HUES48 (cell line): ENCODE measurements around the gene DUS2.
"Not testable (repeated sequence)": the region's sequence is repeated elsewhere in the genome, so short reads cannot be mapped to it uniquely, and the experiment has no call there.

Source experiments
- H3K27ac ChIP-seq: one replicate; pipeline ENCODE4 v1.7.0; 2013; ENCODE audit warnings: low read depth, low read length, inconsistent platforms
- H3K27me3 ChIP-seq: 2 replicates; pipeline ENCODE4 v1.6.1; 2013; ENCODE audit warnings: mild to moderate bottlenecking, low read length; ENCODE audit not compliant: control insufficient read depth, insufficient read depth
- H3K36me3 ChIP-seq: 2 replicates; pipeline ENCODE4 v1.6.1; 2013; ENCODE audit warnings: low read length; ENCODE audit not compliant: control insufficient read depth, insufficient read depth
- H3K4me1 ChIP-seq: 2 replicates; pipeline ENCODE4 v1.6.1; 2013; ENCODE audit warnings: mild to moderate bottlenecking, low read length; ENCODE audit not compliant: control insufficient read depth, insufficient read depth
- H3K4me3 ChIP-seq: 2 replicates; pipeline ENCODE4 v1.5.1; 2013; ENCODE audit warnings: mild to moderate bottlenecking, low read depth, low read length
- H3K9ac ChIP-seq: 2 replicates; pipeline ENCODE4 v1.6.1; 2013; ENCODE audit warnings: mild to moderate bottlenecking, low read depth, low read length, moderate library complexity
- H3K9me3 ChIP-seq: 2 replicates; pipeline ENCODE4 v1.6.1; 2013; ENCODE audit warnings: low read length; ENCODE audit not compliant: control insufficient read depth, insufficient read depth

The DUS2 gene

GRCh38 chr16:68087688-68088087, 64.6 kb downstream of the DUS2 start:
- no peaks in the 10 kb centered on the region for H3K9me3 ChIP-seq
- H3K27ac ChIP-seq = no peak overlapping the region
- no peaks in the 10 kb centered on the region for H3K27me3 ChIP-seq
- H3K9ac ChIP-seq = no peak overlapping the region
- peaks cover 13% of the 10 kb centered on the region; the same call in 1 of the 2 replicates for H3K4me1 ChIP-seq
- H3K4me3 ChIP-seq = no peak overlapping the region
- no peaks in the 10 kb centered on the region for H3K36me3 ChIP-seq

GRCh38 chr16:68088130-68088972, 65.3 kb downstream of the DUS2 start:
- Histone ChIP-seq H3K27me3 (no peaks in the 10 kb centered on the region), H3K9ac (no peak overlapping the region), H3K4me3 (no peak overlapping the region), H3K27ac (no peak overlapping the region), H3K4me1 (peaks cover 13% of the 10 kb centered on the region; the same call in 1 of the 2 replicates), H3K36me3 (no peaks in the 10 kb centered on the region), H3K9me3 (no peaks in the 10 kb centered on the region)

GRCh38 chr16:68089067-68089466, 66.0 kb downstream of the DUS2 start:
- no peak overlapping the region for H3K4me3 ChIP-seq
- H3K27ac ChIP-seq = no peak overlapping the region
- H3K36me3 ChIP-seq = no peaks in the 10 kb centered on the region
- H3K9ac ChIP-seq = no peak overlapping the region
- H3K27me3 ChIP-seq = no peaks in the 10 kb centered on the region
- H3K4me1 ChIP-seq = peaks cover 11% of the 10 kb centered on the region; the same call in 1 of the 2 replicates
- H3K9me3 ChIP-seq = no peaks in the 10 kb centered on the region

GRCh38 chr16:68090130-68090529, 67.0 kb downstream of the DUS2 start:
- H3K9ac ChIP-seq = no peak overlapping the region
- no peaks in the 10 kb centered on the region for H3K36me3 ChIP-seq
- H3K9me3 ChIP-seq = no peaks in the 10 kb centered on the region
- no peaks in the 10 kb centered on the region for H3K27me3 ChIP-seq
- H3K4me1 ChIP-seq = peaks cover 22% of the 10 kb centered on the region
- no peak overlapping the region for H3K4me3 ChIP-seq
- no peak overlapping the region for H3K27ac ChIP-seq

- H3K4me3 ChIP-seq = no peak overlapping the region
These were observed 67.4 kb downstream of the DUS2 start for GRCh38 chr16:68090533-68090932.

GRCh38 chr16:68091380-68092261, 68.5 kb downstream of the DUS2 start:
- Histone ChIP-seq H3K36me3 (no peaks in the 10 kb centered on the region), H3K4me1 (peaks cover 22% of the 10 kb centered on the region), H3K9me3 (no peaks in the 10 kb centered on the region), H3K9ac (no peak overlapping the region), H3K4me3 (no peak overlapping the region), H3K27ac (no peak overlapping the region), H3K27me3 (no peaks in the 10 kb centered on the region)

More at GRCh38 chr16:68090533-68090932, 67.4 kb downstream of the DUS2 start:
- Histone ChIP-seq H3K9me3 (no peaks in the 10 kb centered on the region), H3K36me3 (no peaks in the 10 kb centered on the region), H3K27ac (no peak overlapping the region), H3K9ac (no peak overlapping the region), H3K4me1 (peaks cover 22% of the 10 kb centered on the region), H3K27me3 (no peaks in the 10 kb centered on the region)

GRCh38 chr16:68092275-68092674, 69.2 kb downstream of the DUS2 start:
- not testable (repeated sequence) for H3K9ac ChIP-seq, H3K36me3 ChIP-seq, H3K27me3 ChIP-seq, H3K4me3 ChIP-seq, H3K9me3 ChIP-seq, H3K27ac ChIP-seq
- peaks cover 22% of the 10 kb centered on the region for H3K4me1 ChIP-seq

- H3K9ac ChIP-seq = no peak overlapping the region
- H3K27me3 ChIP-seq = no peaks in the 10 kb centered on the region
- H3K36me3 ChIP-seq = no peaks in the 10 kb centered on the region; the same call in 1 of the 2 replicates
- H3K27ac ChIP-seq = no peak overlapping the region
- H3K4me3 ChIP-seq = no peak overlapping the region
- peaks cover 28% of the 10 kb centered on the region for H3K4me1 ChIP-seq
- no peaks in the 10 kb centered on the region for H3K9me3 ChIP-seq
These were observed 70.9 kb downstream of the DUS2 start for GRCh38 chr16:68093816-68094613.

- Histone ChIP-seq H3K27ac (no peak overlapping the region), H3K27me3 (no peaks in the 10 kb centered on the region), H3K4me3 (no peak overlapping the region), H3K4me1 (peaks cover 28% of the 10 kb centered on the region), H3K36me3 (no peaks in the 10 kb centered on the region; the same call in 1 of the 2 replicates), H3K9ac (no peak overlapping the region), H3K9me3 (no peaks in the 10 kb centered on the region)
These were observed 71.5 kb downstream of the DUS2 start for GRCh38 chr16:68094614-68094934.

GRCh38 chr16:68096491-68096890, 73.4 kb downstream of the DUS2 start:
- H3K27me3 ChIP-seq = no peaks in the 10 kb centered on the region
- no peak overlapping the region for H3K27ac ChIP-seq
- H3K9ac ChIP-seq = no peak overlapping the region
- no peaks in the 10 kb centered on the region for H3K9me3 ChIP-seq
- H3K4me3 ChIP-seq = no peak overlapping the region
- no peaks in the 10 kb centered on the region; the same call in 1 of the 2 replicates for H3K36me3 ChIP-seq
- H3K4me1 ChIP-seq = peaks cover 24% of the 10 kb centered on the region
